ENCODE measurements around the gene ETS1.

Gene ETS1

GRCh38 chr11:128587415-128587814 lies at the start of gene ETS1:
ETS1 (minus strand) TSS chr11:128587558; CDS start chr11:128573130, 14,428 bp downstream.
- FAIRE-seq = peak; percentile 74
- no peak for DNase-seq (ENCODE audit: insufficient read length, low spot score)

GRCh38 chr11:128634395-128634794 lies 47.0 kb upstream of the ETS1 start:
- FAIRE-seq (no peak), DNase-seq (ENCODE audit: insufficient read length, low spot score) (no peak)
- TF ChIP-seq POLR2A (IDR thresholded peaks at IDR 0.05; ENCODE audit: low read depth, low read length) = no peak

More at GRCh38 chr11:128587415-128587814, at the start of gene ETS1:
- no peak for TF ChIP-seq POLR2A (IDR thresholded peaks at IDR 0.05; ENCODE audit: low read depth, low read length)

- DNase-seq (ENCODE audit: insufficient read length, low spot score) (no peak), FAIRE-seq (no peak)
- TF ChIP-seq POLR2A (IDR thresholded peaks at IDR 0.05; ENCODE audit: low read depth, low read length) = no peak
Observed at GRCh38 chr11:128633384-128633965, 46.1 kb upstream of the ETS1 start.

- FAIRE-seq = no peak
- TF ChIP-seq POLR2A (IDR thresholded peaks at IDR 0.05; ENCODE audit: low read depth, low read length) = no peak
- DNase-seq (ENCODE audit: insufficient read length, low spot score) = no peak
Observed at GRCh38 chr11:128632141-128632791, 44.9 kb upstream of the ETS1 start.

GRCh38 chr11:128630367-128631230 lies 43.2 kb upstream of the ETS1 start:
- peak; percentile 53 for FAIRE-seq
- peak; percentile 33 for DNase-seq (ENCODE audit: insufficient read length, low spot score)
- TF ChIP-seq POLR2A (IDR thresholded peaks at IDR 0.05; ENCODE audit: low read depth, low read length) = no peak

GRCh38 chr11:128629516-128630106 lies 42.3 kb upstream of the ETS1 start:
- FAIRE-seq (no peak), DNase-seq (ENCODE audit: insufficient read length, low spot score) (no peak)
- TF ChIP-seq POLR2A (IDR thresholded peaks at IDR 0.05; ENCODE audit: low read depth, low read length) = no peak

- DNase-seq (ENCODE audit: insufficient read length, low spot score) (no peak), FAIRE-seq (no peak)
- TF ChIP-seq POLR2A (IDR thresholded peaks at IDR 0.05; ENCODE audit: low read depth, low read length) = no peak
Observed at GRCh38 chr11:128628686-128629085, 41.3 kb upstream of the ETS1 start.

GRCh38 chr11:128628325-128628673 lies 40.9 kb upstream of the ETS1 start:
- TF ChIP-seq POLR2A (IDR thresholded peaks at IDR 0.05; ENCODE audit: low read depth, low read length) = no peak
- FAIRE-seq (no peak), DNase-seq (ENCODE audit: insufficient read length, low spot score) (no peak)

- TF ChIP-seq POLR2A (IDR thresholded peaks at IDR 0.05; ENCODE audit: low read depth, low read length) = no peak
- DNase-seq (ENCODE audit: insufficient read length, low spot score) = no peak
- FAIRE-seq = no peak
Observed at GRCh38 chr11:128627666-128628324, 40.4 kb upstream of the ETS1 start.

GRCh38 chr11:128626913-128627665 lies 39.7 kb upstream of the ETS1 start:
- FAIRE-seq = no peak
- no peak for DNase-seq (ENCODE audit: insufficient read length, low spot score)
- TF ChIP-seq POLR2A (IDR thresholded peaks at IDR 0.05; ENCODE audit: low read depth, low read length) = no peak

- FAIRE-seq = no peak
- TF ChIP-seq POLR2A (IDR thresholded peaks at IDR 0.05; ENCODE audit: low read depth, low read length) = no peak
Observed at GRCh38 chr11:128625746-128626145, 38.4 kb upstream of the ETS1 start.

GRCh38 chr11:128625326-128625725 lies 38.0 kb upstream of the ETS1 start:
- TF ChIP-seq POLR2A (IDR thresholded peaks at IDR 0.05; ENCODE audit: low read depth, low read length) = no peak
- DNase-seq (ENCODE audit: insufficient read length, low spot score) (no peak), FAIRE-seq (no peak)

More at GRCh38 chr11:128625746-128626145, 38.4 kb upstream of the ETS1 start:
- DNase-seq (ENCODE audit: insufficient read length, low spot score) = no peak

All from H54 (cell line).